GM21529 (cell line): ENCODE measurements around the gene ITK.
A peak's percentile ranks its signal among the peaks of the same experiment; 100 is the strongest.

Experiments
- ATAC-seq: cut with Tn5 transposase; IDR thresholded peaks from one replicate; pipeline ENCODE4 v1.9.1; 2021; ENCODE audit not compliant: unreplicated experiment

ITK gene

DNA sequence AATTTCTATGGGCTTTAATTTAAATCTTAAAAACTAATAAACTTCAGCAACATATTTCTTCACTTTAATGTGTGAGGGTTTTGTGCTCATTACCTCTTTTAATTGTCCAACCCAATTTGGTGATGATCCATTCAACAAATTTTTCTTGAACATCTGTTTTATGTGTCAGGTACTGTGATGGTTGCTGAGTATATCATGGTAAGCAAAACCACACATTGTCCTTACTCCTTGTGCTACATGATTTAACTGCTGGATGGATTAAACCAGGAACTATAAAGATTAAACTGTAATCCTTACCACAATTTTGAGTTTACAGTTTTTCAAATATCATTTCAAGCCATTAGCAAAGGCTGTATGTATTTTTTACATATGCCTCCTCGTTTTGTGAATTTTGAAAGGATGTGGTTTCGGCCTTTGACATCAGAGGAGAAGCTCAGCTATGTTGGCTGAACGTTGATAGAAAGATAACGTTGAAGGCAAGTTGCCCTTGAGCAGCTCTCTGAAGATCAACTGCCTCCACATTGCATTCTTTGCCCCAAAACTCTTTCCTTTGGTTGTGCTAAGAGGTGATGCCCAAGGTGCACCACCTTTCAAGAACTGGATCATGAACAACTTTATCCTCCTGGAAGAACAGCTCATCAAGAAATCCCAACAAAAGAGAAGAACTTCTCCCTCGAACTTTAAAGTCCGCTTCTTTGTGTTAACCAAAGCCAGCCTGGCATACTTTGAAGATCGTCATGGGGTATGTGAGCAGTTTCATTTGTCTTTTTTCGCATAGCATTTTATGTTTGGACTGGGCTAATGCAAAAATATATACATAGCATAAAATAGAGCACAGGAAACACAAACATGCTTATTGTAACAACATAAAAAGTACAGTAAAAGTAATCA is at the start of gene ITK:
ITK (plus strand) TSS at position 467 of the 891 bp plus-strand sequence; CDS start at position 605, 138 bp downstream.
- ATAC-seq: no peak

GRCh38 chr5:157130925-157131324 is 49.7 kb upstream of the ITK start:
- ATAC-seq: no peak

DNA sequence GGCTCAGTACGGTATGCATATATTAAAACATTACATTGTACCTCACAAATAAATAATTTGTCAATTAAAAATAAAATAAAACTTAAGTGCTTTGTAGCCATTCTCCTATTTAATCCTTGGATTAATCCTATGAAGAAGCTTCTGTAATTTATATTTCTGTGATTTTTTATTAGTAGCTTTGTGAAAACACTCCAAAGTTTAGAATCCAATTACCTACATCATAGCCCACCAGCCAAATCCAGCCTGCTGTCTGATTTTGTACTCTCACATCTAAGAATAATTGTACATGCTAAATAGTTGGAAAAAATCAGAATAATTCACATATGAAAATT is 48.4 kb upstream of the ITK start:
- ATAC-seq: no peak

GRCh38 chr5:157137691-157138090 is 42.9 kb upstream of the ITK start:
- ATAC-seq: no peak

- peak; percentile 100 for ATAC-seq
Measured at GRCh38 chr5:157142317-157143126, 38.1 kb upstream of the ITK start, which contains the start of gene MED7. TSS of gene MED7 (minus strand) at chr5:157142865. CDS start at chr5:157139431, 3,434 bp downstream.

- peak; percentile 38 for ATAC-seq
Measured at GRCh38 chr5:157143127-157143971, 37.3 kb upstream of the ITK start.

GRCh38 chr5:157148734-157149615 is 31.7 kb upstream of the ITK start:
- peak; percentile 69 for ATAC-seq

DNA sequence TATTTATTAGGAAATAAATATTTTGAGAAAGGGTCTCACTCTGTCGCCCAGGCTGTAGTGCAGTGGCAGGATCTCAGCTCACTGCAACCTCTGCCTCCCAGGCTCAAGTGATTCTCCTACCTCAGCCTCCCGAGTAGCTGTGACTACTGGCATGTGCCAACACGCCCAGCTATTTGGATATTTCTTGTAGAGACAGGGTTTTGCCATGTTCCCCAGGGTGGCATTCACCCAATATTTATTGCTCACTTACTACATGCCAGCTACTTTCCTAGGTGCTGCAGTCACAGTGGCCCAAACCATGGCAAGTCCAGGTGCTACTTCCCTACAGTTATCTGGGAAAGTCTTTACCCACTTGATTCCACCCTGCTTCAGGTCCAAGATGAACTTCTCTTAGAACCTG is 29.6 kb upstream of the ITK start:
- ATAC-seq: no peak

- no peak for ATAC-seq
Measured at GRCh38 chr5:157155297-157155696, 25.3 kb upstream of the ITK start.

GRCh38 chr5:157157293-157157891 is 23.2 kb upstream of the ITK start:
- no peak for ATAC-seq

GRCh38 chr5:157159209-157159751 is 21.4 kb upstream of the ITK start:
- no peak for ATAC-seq

DNA sequence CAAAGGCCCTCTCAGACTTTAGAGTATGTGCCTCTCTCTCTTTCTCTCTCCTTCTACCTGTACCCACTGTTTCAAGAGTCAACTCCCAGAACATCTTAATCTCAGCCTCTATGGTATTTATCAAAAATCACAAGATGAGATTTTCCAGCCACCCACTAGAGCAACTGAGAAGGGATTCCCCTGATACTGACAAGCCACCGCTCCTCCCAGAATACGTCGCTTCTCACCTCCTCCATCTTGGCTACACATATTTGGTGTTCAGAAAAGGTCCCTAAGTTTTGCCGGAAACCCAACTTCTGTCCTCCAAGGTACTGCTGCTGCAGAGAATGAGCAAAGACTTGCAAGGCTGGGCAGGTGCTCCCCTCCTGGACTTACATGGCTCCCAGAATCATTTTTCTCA is 20.6 kb upstream of the ITK start:
- no peak for ATAC-seq

DNA sequence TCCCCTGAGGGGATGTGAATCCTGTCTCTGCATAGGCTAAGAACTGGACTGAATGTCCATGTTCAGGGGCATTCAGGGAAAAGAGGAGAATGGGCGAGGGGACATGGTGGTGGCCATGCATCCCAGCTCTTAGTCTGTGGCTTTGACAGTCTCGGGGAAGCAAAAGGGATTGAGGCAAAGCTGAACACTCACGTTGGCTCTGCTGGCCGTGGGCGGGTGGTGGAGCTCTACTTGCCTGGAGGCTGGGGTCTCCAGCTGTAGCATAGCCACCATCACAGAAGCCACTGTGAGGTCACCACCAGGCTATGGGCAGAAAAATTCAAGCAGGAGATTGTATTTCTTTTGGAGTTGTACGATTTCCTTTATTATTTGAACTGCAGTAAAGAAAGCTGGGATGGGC is 18.6 kb upstream of the ITK start:
- no peak for ATAC-seq

DNA sequence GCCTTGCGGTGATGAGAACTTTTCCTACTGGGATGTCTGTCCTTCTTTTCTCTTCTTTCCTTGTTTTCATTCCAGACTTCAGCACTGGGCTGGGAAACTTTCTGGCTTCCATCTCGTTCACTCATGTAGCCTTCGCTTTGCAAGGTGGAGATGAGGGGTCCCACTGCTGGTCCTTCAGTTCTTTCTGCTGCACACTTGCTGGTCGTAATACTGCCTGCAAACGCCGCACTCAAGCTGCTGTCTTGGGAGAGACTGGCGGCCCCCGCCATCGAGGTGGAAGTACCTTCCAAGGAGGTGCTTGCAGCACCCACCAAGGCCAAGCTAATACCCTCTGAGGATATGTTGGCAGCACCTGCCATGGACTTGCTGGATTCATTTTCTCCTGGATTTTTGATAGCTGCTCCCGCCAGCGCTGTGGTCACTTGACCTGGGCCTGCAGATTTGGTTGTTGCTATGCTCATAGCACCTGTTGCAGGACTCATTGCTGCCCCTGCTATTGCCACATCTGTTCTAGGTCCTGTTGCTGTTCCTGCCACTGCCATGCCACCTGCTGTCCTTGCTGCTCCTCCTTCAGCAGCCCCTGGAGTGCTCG is 17.6 kb upstream of the ITK start:
- no peak for ATAC-seq

DNA sequence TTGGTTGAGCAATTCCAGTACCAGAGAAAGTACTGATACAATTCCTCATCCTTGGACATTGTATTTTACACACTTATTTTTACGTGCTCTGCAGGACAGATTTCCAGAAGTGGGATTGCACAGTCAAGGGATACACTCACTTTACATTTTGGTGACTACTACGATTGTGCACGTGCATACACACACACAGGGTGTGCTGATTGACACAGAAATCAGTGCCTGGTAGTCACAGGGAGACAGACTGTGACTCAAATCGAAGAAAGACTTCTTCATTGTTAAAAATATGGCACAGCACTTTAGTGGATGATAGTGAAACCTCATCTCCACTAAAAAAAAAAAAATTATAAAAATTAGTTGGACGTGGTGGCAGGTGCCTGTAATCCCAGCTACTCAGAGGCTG is 16.1 kb upstream of the ITK start:
- no peak for ATAC-seq

- no peak for ATAC-seq
Measured at GRCh38 chr5:157165261-157165660, 15.4 kb upstream of the ITK start.

- no peak for ATAC-seq
Measured at GRCh38 chr5:157165668-157166067, 15.0 kb upstream of the ITK start.

DNA sequence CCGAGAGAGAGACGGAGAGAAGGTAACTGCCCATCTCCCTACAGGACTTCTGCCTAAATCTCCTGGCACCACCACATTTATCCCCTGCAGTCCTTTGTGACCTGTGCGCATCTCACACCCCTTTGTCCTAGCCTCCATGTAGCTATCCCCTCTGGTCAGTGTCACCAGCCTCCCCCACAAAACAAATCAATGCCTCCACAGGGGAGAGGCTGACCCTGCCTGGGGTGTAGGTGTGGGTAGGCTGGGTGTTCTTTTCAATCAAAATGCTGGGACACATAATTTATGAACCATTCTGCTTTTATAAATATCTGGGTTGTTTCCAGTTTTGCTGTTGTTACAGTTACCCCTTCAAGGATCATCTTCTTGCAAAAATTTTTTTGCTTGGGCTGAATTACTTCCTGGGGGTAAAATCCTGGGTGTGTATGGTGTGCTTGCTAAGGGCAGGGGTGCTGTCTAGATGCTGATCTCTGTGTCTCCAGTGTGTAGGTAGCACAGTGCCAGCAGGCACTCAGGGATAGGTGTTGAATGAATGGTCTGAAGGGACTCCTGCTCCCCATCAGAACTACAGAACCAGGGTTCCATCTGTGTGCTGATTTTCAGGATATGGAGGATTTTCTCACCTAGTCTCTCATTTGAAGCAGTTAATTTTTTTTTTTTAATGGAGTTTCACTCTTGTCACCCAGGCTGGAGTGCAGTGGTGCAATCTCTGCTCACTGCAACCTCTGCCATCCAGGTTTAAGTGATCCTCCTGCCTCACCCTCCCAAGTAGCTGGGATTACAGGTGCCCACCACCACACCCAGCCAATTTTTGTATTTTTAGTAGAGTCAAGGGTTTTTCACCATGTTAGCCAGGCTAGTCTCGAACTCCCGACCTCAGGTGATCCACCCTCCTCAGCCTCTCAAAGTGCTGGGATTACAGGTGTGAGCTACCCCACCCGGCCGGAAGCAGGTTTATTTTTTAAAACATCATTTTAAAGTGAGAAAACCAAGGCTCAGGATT is 14.1 kb upstream of the ITK start, which contains the start of gene GARIN3:
GARIN3 (minus strand) TSS at position 51 of the 1,000 bp plus-strand sequence. CDS start 96 bp downstream, outside the sequence.
- no peak for ATAC-seq
